Breast epithelium (tissue), 3 donors: Measurements from ENCODE around the gene ILDR2.

Source experiments
- POLR2AphosphoS5 ChIP-seq, 3 donors: sonication (generic); formaldehyde crosslinking; IDR thresholded peaks; one replicate each; pipeline ENCODE4 v1.6.1; 2017; ENCODE audit warnings: antibody characterized with exemption in 3 of 3
- TF ChIP-seq, protein P1 (sequence below), 3 donors: fragments of 450-650 bp; IDR thresholded peaks; one replicate each; pipeline ENCODE4 v1.5.1; 2016 to 2017; ENCODE audit warnings: antibody characterized with exemption in 3 of 3, mild to moderate bottlenecking in 3 of 3, moderate library complexity in 3 of 3

DNA sequence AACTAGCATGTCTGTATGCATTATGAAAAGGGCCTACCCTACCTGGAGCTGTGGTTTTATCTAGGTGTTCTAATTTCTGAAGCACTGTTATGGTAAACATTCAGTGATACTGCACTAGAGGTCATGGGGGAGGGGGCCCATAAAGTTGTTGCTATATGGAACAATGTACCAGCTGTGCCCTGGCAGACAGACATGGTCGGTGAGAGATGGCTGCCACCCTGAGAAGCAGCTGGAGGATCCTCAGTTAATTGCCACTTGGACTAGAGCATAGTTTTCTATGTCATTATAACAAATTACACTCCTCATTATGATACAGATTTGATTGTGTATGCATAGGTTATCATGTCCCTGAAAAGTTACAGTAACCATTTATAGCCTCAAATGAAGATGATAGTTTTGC lies 45.4 kb downstream of the ILDR2 start:
- TF ChIP-seq, protein P1, sequence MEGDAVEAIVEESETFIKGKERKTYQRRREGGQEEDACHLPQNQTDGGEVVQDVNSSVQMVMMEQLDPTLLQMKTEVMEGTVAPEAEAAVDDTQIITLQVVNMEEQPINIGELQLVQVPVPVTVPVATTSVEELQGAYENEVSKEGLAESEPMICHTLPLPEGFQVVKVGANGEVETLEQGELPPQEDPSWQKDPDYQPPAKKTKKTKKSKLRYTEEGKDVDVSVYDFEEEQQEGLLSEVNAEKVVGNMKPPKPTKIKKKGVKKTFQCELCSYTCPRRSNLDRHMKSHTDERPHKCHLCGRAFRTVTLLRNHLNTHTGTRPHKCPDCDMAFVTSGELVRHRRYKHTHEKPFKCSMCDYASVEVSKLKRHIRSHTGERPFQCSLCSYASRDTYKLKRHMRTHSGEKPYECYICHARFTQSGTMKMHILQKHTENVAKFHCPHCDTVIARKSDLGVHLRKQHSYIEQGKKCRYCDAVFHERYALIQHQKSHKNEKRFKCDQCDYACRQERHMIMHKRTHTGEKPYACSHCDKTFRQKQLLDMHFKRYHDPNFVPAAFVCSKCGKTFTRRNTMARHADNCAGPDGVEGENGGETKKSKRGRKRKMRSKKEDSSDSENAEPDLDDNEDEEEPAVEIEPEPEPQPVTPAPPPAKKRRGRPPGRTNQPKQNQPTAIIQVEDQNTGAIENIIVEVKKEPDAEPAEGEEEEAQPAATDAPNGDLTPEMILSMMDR (IDR thresholded peaks at IDR 0.05) = no peak
- TF ChIP-seq POLR2AphosphoS5 (IDR thresholded peaks at IDR 0.05) = no peak
